SU-DHL-6 (cell line): Measurements from ENCODE around the gene APOC3.

ENCODE experiments used
- CTCF ChIP-seq: fragments of 200-600 bp; sonication (generic); IDR thresholded peaks from one replicate; pipeline ENCODE4 v1.5.1; 2017; ENCODE audit warnings: antibody characterized with exemption, mild to moderate bottlenecking, low read length, moderate library complexity; ENCODE audit not compliant: insufficient read depth, poor library complexity, severe bottlenecking
- EZH2phosphoT487 ChIP-seq: fragments of 200-600 bp; sonication (generic), shearing (Covaris generic); conservative IDR thresholded peaks from 2 replicates; pipeline ENCODE4 v1.6.1; 2018; ENCODE audit warnings: mild to moderate bottlenecking, antibody characterized with exemption, low read length, moderate library complexity, mixed read lengths

DNA sequence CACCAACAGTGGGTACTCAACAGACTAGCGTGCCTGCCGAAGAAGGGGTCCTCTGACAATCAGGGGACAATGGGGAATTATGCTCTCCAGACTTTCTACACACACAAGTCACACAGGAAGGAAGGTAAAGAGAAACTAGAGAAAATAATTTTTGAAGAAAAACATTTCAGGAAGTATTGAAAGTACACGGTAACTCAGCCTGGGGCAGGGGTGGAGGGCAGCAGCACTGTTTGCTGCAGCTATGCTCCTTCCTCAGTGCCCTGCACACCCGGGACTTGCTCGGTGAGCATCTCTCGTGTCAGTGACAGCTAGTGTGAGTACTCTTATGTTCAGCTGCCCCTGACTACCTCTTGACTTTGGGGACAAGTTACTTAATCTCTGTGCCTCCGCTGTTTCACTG is 25.7 kb downstream of the APOC3 start:
- no peak for TF ChIP-seq EZH2phosphoT487
- TF ChIP-seq CTCF, result no peak
